T-helper 1 cell (primary cell): Measurements from ENCODE around the gene THY1.

Source experiments
- DNase-seq, 5 donors: peaks; one replicate each; pipeline ENCODE4 v3.0.0-alpha.2; 2012 to 2020

Gene THY1

GRCh38 chr11:119368121-119369034 lies 54.6 kb downstream of the THY1 start:
- no peak for DNase-seq

GRCh38 chr11:119367661-119368120 lies 55.3 kb downstream of the THY1 start:
- no peak for DNase-seq
